Uterus (tissue), 2 donors: ENCODE results near the gene PPP2R5E.

Experiments used
- CTCF ChIP-seq, 4 experiments: fragments of 200-600 bp in 2 of 4; fragments of 450-650 bp in 2 of 4; sonication (generic) in 2 of 4; IDR thresholded peaks; one replicate each; pipeline ENCODE4 v1.5.1; 2016 to 2019; ENCODE audit warnings: antibody characterized with exemption in 4 of 4, mild to moderate bottlenecking in 2 of 4, moderate library complexity in 1 of 4
- POLR2A ChIP-seq, 2 donors: fragments of 450-650 bp; IDR thresholded peaks; one replicate each; pipeline ENCODE4 v1.6.1; 2016; ENCODE audit warnings: antibody characterized with exemption in 2 of 2, mild to moderate bottlenecking in 1 of 2, moderate library complexity in 1 of 2

GRCh38 chr14:63443988-63444387 lies 99.2 kb downstream of the PPP2R5E start:
- TF ChIP-seq POLR2A (IDR thresholded peaks at IDR 0.05) (no peak), CTCF (IDR thresholded peaks at IDR 0.05) (no peak)
